T-cell (primary cell): ENCODE measurements around the gene AP4E1. TPM values are rescaled to one million over a fixed set of nuclear protein-coding genes. Genes with fewer than 3 reads are reported as not detected.
"Not testable (repeated sequence)": the region's sequence is repeated elsewhere in the genome, so short reads cannot be mapped to it uniquely, and the experiment has no call there.

Source experiments
- ATAC-seq, 4 experiments: fragments of 200-7000 bp in 3 of 4; fragments of 150-1000 bp in 1 of 4; cut with Tn5 transposase; replicated peaks in 1 of 4; 1 replicate in 3 of 4; 2 replicates in 1 of 4; pipeline ENCODE4 v1.10.0; 2021; ENCODE audit warnings: moderate library complexity in 3 of 4, mild to moderate bottlenecking in 2 of 4, moderate number of reproducible peaks in 1 of 4
- CTCF ChIA-PET, 2 donors: fragments of 300-600 bp; sonication (Branson Sonifier 250); formaldehyde crosslinking; loops; one replicate each; lab custom pipeline; 2022; ENCODE audit warnings: antibody characterized with exemption in 2 of 2; lab: Charles Lee
- POLR2A ChIA-PET, 2 donors: fragments of 300-600 bp; sonication (Branson Sonifier 250); formaldehyde crosslinking; loops; one replicate each; lab custom pipeline; 2022; ENCODE audit warnings: antibody characterized with exemption in 2 of 2; lab: Charles Lee
- DNase-seq, 35 experiments: peaks; one replicate each; pipeline versions ENCODE4 v3.0.0 to v3.0.0-alpha.2; 2013 to 2023
- H3K27ac ChIP-seq: one replicate; pipeline ENCODE4 v1.5.1; 2013; ENCODE audit warnings: low read length
- H3K27me3 ChIP-seq, 2 experiments: replicated peaks in 1 of 2; 1 replicate in 1 of 2; 2 replicates in 1 of 2; pipeline versions ENCODE4 v1.6.1 to v1.7.0; 2013; ENCODE audit warnings: low read length in 1 of 2, mixed read lengths in 1 of 2; ENCODE audit not compliant: control insufficient read depth in 2 of 2, insufficient read depth in 2 of 2; ENCODE audit errors: extremely low read depth in 1 of 2
- H3K36me3 ChIP-seq, 2 donors: 1 replicate in 1 of 2; 2 replicates in 1 of 2; pipeline versions ENCODE4 v1.6.1 to v1.7.0; 2013; ENCODE audit warnings: low read length in 1 of 2; ENCODE audit not compliant: control insufficient read depth in 2 of 2, insufficient read depth in 1 of 2; ENCODE audit errors: extremely low read depth in 1 of 2
- H3K4me1 ChIP-seq, 2 experiments: 1 replicate in 1 of 2; 2 replicates in 1 of 2; pipeline versions ENCODE4 v1.6.1 to v1.7.0; 2013; ENCODE audit warnings: low read length in 2 of 2, mixed read lengths in 1 of 2; ENCODE audit not compliant: insufficient read depth in 2 of 2, control insufficient read depth in 1 of 2; ENCODE audit errors: extremely low read depth in 1 of 2
- H3K4me3 ChIP-seq, 2 donors: 1 replicate in 1 of 2; 2 replicates in 1 of 2; pipeline versions ENCODE4 v1.5.1 to v1.7.0; 2013; ENCODE audit warnings: mild to moderate bottlenecking in 2 of 2, low read length in 1 of 2, moderate library complexity in 1 of 2; ENCODE audit not compliant: control insufficient read depth in 1 of 2; ENCODE audit errors: extremely low read depth in 1 of 2
- H3K9me3 ChIP-seq: 2 replicates; pipeline ENCODE4 v1.7.0; 2013
- H3K27ac Mint-ChIP-seq, 2 donors: one replicate each; pipeline ENCODE4 v1.8.0; 2020 to 2021; ENCODE audit warnings: mild to moderate bottlenecking in 2 of 2, mixed read lengths in 2 of 2
- H3K27me3 Mint-ChIP-seq, 2 donors: one replicate each; pipeline ENCODE4 v1.8.0; 2021 to 2022; ENCODE audit warnings: mixed read lengths in 2 of 2
- H3K36me3 Mint-ChIP-seq: one replicate; pipeline ENCODE4 v1.8.0; 2021; ENCODE audit warnings: mixed read lengths
- H3K4me1 Mint-ChIP-seq, 3 donors: one replicate each; pipeline ENCODE4 v1.8.0; 2020 to 2022; ENCODE audit warnings: mixed read lengths in 3 of 3, mild to moderate bottlenecking in 1 of 3
- H3K4me3 Mint-ChIP-seq, 3 donors: one replicate each; pipeline ENCODE4 v1.8.0; 2020 to 2022; ENCODE audit warnings: mild to moderate bottlenecking in 3 of 3, mixed read lengths in 3 of 3, moderate library complexity in 3 of 3
- H3K9me3 Mint-ChIP-seq, 3 donors: one replicate each; pipeline ENCODE4 v1.8.0; 2020 to 2022; ENCODE audit warnings: mixed read lengths in 3 of 3
- WGBS: methylation state at CpG from one replicate; pipeline ENCODE4 v1.1.5; 2013; ENCODE audit warnings: missing lambda C conversion rate; ENCODE audit not compliant: insufficient coverage; 5-methylcytosine and 5-hydroxymethylcytosine counted together
- total RNA-seq, 35 experiments: library from RNA in 6 of 35; stranded (reverse) in 6 of 35; fragments of 120-200 nt in 1 of 35; gene quantifications; one replicate each; pipeline versions ENCODE4 v1.2.1 to v1.2.4 and lab custom pipeline; 2013 to 2026

AP4E1 gene
- total RNA-seq, 5 donors from 2014 or later (not counting 1 experiment from before 2014, with no cell fraction given): 9.4 to 14.0 (median 10.8) TPM

GRCh38 chr15:50891159-50891558 lies 17.3 kb upstream of the AP4E1 start:
- peaks cover 23% of the 10 kb centered on the region for H3K36me3 Mint-ChIP-seq
- CTCF ChIA-PET: interaction anchor here in 1 of 2 donors (1.2 kb wide), 1 partner anchor 14 kb away, joined by 3 read pairs; no protein-coding TSS in a partner anchor
- H3K27ac ChIP-seq: no peak overlapping the region
- peaks cover 0 to under 1% (median 0%) of the 10 kb centered on the region in 3 donors for H3K4me1 Mint-ChIP-seq
- no peaks in the 10 kb centered on the region for H3K27me3 Mint-ChIP-seq
- POLR2A ChIA-PET: interaction anchor here in 1 of 2 donors (0.5 kb wide), 1 partner anchor 1274 kb away, joined by 3 read pairs; no protein-coding TSS in a partner anchor
- H3K36me3 ChIP-seq: no peaks in the 10 kb centered on the region
- peaks cover 0 to 7% (median 6%) of the 10 kb centered on the region in 3 donors for H3K9me3 Mint-ChIP-seq
- no peaks in the 10 kb centered on the region for H3K4me1 ChIP-seq
- DNase-seq (no peak), ATAC-seq (no peak)
- no peaks in the 10 kb centered on the region for H3K27me3 ChIP-seq
- no peaks in the 10 kb centered on the region for H3K9me3 ChIP-seq
- no peak overlapping the region for H3K4me3 ChIP-seq
- H3K27ac Mint-ChIP-seq: no peak overlapping the region
- WGBS: no CpG with 5 or more reads among the region's 1 CpG
- no peak overlapping the region for H3K4me3 Mint-ChIP-seq

GRCh38 chr15:50893976-50894375 lies 14.5 kb upstream of the AP4E1 start:
- no peaks in the 10 kb centered on the region for H3K36me3 ChIP-seq
- POLR2A ChIA-PET: no interaction called here
- Mint-ChIP-seq H3K9me3 (peaks cover 0 to 7% (median 6%) of the 10 kb centered on the region in 3 donors), H3K4me1 (no peaks in the 10 kb centered on the region), H3K4me3 (no peak overlapping the region), H3K27ac (no peak overlapping the region), H3K27me3 (no peaks in the 10 kb centered on the region), H3K36me3 (peaks cover 20% of the 10 kb centered on the region)
- no peak for DNase-seq
- no peaks in the 10 kb centered on the region for H3K9me3 ChIP-seq
- 80% methylated on average over 2 of the region's 3 CpGs for WGBS
- no peaks in the 10 kb centered on the region for H3K4me1 ChIP-seq
- no peaks in the 10 kb centered on the region for H3K27me3 ChIP-seq
- no peak overlapping the region for H3K4me3 ChIP-seq
- no peak overlapping the region for H3K27ac ChIP-seq
- CTCF ChIA-PET: no interaction called here
- ATAC-seq: no peak

- POLR2A ChIA-PET: interaction anchor here in 1 of 2 donors (0.7 kb wide), 1 partner anchor 836 kb away, joined by 7 read pairs; the partner anchor contains the start of gene LYSMD2
- CTCF ChIA-PET: interaction anchor here in 1 of 2 donors (0.9 kb wide), 1 partner anchor 15 kb away, joined by 3 read pairs; no protein-coding TSS in a partner anchor
- not testable (repeated sequence) for H3K36me3 Mint-ChIP-seq, DNase-seq, H3K4me3 ChIP-seq, H3K4me1 Mint-ChIP-seq, H3K9me3 ChIP-seq, H3K9me3 Mint-ChIP-seq, H3K27ac ChIP-seq, H3K27ac Mint-ChIP-seq, H3K4me1 ChIP-seq, H3K27me3 Mint-ChIP-seq, ATAC-seq, H3K4me3 Mint-ChIP-seq, H3K27me3 ChIP-seq, H3K36me3 ChIP-seq
- 100% methylated on average over 4 of the region's 8 CpGs for WGBS
Measured at GRCh38 chr15:50901390-50901789, 7.1 kb upstream of the AP4E1 start.

GRCh38 chr15:50904211-50904610 lies 4.3 kb upstream of the AP4E1 start:
- no peak overlapping the region for H3K27ac Mint-ChIP-seq
- H3K27ac ChIP-seq: no peak overlapping the region
- H3K4me3 ChIP-seq: no peak overlapping the region
- H3K27me3 ChIP-seq: no peaks in the 10 kb centered on the region
- H3K27me3 Mint-ChIP-seq: no peaks in the 10 kb centered on the region
- peaks cover 11 to 17% (median 11%) of the 10 kb centered on the region in 3 donors for H3K4me1 Mint-ChIP-seq
- H3K36me3 Mint-ChIP-seq: peaks cover 3% of the 10 kb centered on the region
- peaks cover 3 to 11% of the 10 kb centered on the region in 2 experiments for H3K4me1 ChIP-seq
- CTCF ChIA-PET: interaction anchor here in 1 of 2 donors (1.0 to 1.5 kb wide), 3 partner anchors 18 to 24 kb away, joined by 3 to 5 read pairs (median 4); no protein-coding TSS in a partner anchor
- H3K4me3 Mint-ChIP-seq: no peak overlapping the region
- POLR2A ChIA-PET: interaction anchor here in 1 of 2 donors (0.7 kb wide), 1 partner anchor 17 kb away, joined by 3 read pairs; no protein-coding TSS in a partner anchor
- no peaks in the 10 kb centered on the region for H3K36me3 ChIP-seq
- H3K9me3 Mint-ChIP-seq: no peaks in the 10 kb centered on the region
- ATAC-seq (no peak), DNase-seq (no peak)
- no peaks in the 10 kb centered on the region for H3K9me3 ChIP-seq

GRCh38 chr15:50905055-50905454 lies 3.4 kb upstream of the AP4E1 start:
- H3K36me3 Mint-ChIP-seq: peaks cover 3% of the 10 kb centered on the region
- Histone ChIP-seq H3K9me3 (no peaks in the 10 kb centered on the region), H3K27ac (no peak overlapping the region), H3K4me3 (no peak overlapping the region), H3K27me3 (no peaks in the 10 kb centered on the region), H3K4me1 (peaks cover 4 to 19% of the 10 kb centered on the region in 2 experiments), H3K36me3 (no peaks in the 10 kb centered on the region)
- H3K4me3 Mint-ChIP-seq: no peak overlapping the region
- no peak for DNase-seq
- no peak for ATAC-seq
- CTCF ChIA-PET: interaction anchor here (1.0 to 1.5 kb wide), 4 partner anchors 19 to 25 kb away, joined by 3 to 5 read pairs (median 4); no protein-coding TSS in a partner anchor
- POLR2A ChIA-PET: interaction anchor here in 1 of 2 donors (0.5 kb wide), 1 partner anchor 28 kb away, joined by 4 read pairs; no protein-coding TSS in a partner anchor
- no peaks in the 10 kb centered on the region for H3K9me3 Mint-ChIP-seq
- H3K27ac Mint-ChIP-seq: no peak overlapping the region
- WGBS: no CpG with 5 or more reads among the region's 4 CpGs
- H3K4me1 Mint-ChIP-seq: peaks cover 13 to 20% (median 14%) of the 10 kb centered on the region in 3 donors
- no peaks in the 10 kb centered on the region for H3K27me3 Mint-ChIP-seq

- no peaks in the 10 kb centered on the region for H3K27me3 Mint-ChIP-seq
- H3K27me3 ChIP-seq: no peaks in the 10 kb centered on the region
- H3K4me3 Mint-ChIP-seq: peak overlapping the region; percentile 85 to 96 (median 89)
- H3K4me3 ChIP-seq: peak overlapping the region; percentile 87 to 92
- 0% methylated on average over 7 of the region's 16 CpGs for WGBS
- H3K4me1 ChIP-seq: peaks cover 9 to 20% of the 10 kb centered on the region in 2 experiments
- H3K4me1 Mint-ChIP-seq: peaks cover 25 to 26% (median 26%) of the 10 kb centered on the region in 3 donors
- H3K9me3 Mint-ChIP-seq: no peaks in the 10 kb centered on the region
- peaks cover 0 to 2% of the 10 kb centered on the region in 2 donors for H3K36me3 ChIP-seq
- POLR2A ChIA-PET: interaction anchor here in 1 of 2 donors (0.5 kb wide), 1 partner anchor 142 kb away, joined by 7 read pairs; the partner anchor contains the start of gene SPPL2A
- H3K27ac Mint-ChIP-seq: peak overlapping the region; percentile 89 to 96
- CTCF ChIA-PET: interaction anchor here in 1 of 2 donors (0.9 to 1.4 kb wide), 3 partner anchors 20 to 1679 kb away, joined by 3 to 6 read pairs (median 5); no protein-coding TSS in a partner anchor
- peaks cover 3% of the 10 kb centered on the region for H3K36me3 Mint-ChIP-seq
- peak; percentile 36 to 93 (median 78) for DNase-seq
- H3K27ac ChIP-seq: peak overlapping the region; percentile 99
- ATAC-seq: peak; percentile 64 to 77 (median 67)
- no peaks in the 10 kb centered on the region for H3K9me3 ChIP-seq
Measured at GRCh38 chr15:50906954-50907600, 1.4 kb upstream of the AP4E1 start.
